Measurements from ENCODE around the gene FES. TPM values are rescaled to one million over a fixed set of nuclear protein-coding genes. Genes with fewer than 3 reads are reported as not detected.

Gene FES
- polyA plus RNA-seq, 1 donor from 2014 or later = 7.7 TPM

- H3K4me1 Mint-ChIP-seq = peaks cover 28 to 30% (median 29%) of the 10 kb centered on the region in 3 donors
- peak overlapping the region; percentile 88 to 100 (median 100) for H3K4me3 Mint-ChIP-seq
- H3K36me3 Mint-ChIP-seq = peaks cover 2% of the 10 kb centered on the region
- H3K27ac Mint-ChIP-seq = peak overlapping the region; percentile 98 to 99 (median 99)
- no peaks in the 10 kb centered on the region for H3K9me3 Mint-ChIP-seq
- no peaks in the 10 kb centered on the region for H3K27me3 Mint-ChIP-seq
Observed at GRCh38 chr15:90929246-90930019, 45.1 kb downstream of the FES start.

GRCh38 chr15:90930861-90931574 is 46.7 kb downstream of the FES start:
- H3K9me3 Mint-ChIP-seq = no peaks in the 10 kb centered on the region
- peak overlapping the region; percentile 97 to 100 (median 100) for H3K4me3 Mint-ChIP-seq
- peak overlapping the region; percentile 99 for H3K27ac Mint-ChIP-seq
- no peaks in the 10 kb centered on the region for H3K36me3 Mint-ChIP-seq
- H3K4me1 Mint-ChIP-seq = peaks cover 27 to 34% (median 31%) of the 10 kb centered on the region in 3 donors
- H3K27me3 Mint-ChIP-seq = no peaks in the 10 kb centered on the region

- peak overlapping the region; percentile 97 to 100 (median 100) for H3K4me3 Mint-ChIP-seq
- H3K4me1 Mint-ChIP-seq = peaks cover 32 to 39% (median 36%) of the 10 kb centered on the region in 3 donors
- peak overlapping the region; percentile 99 for H3K27ac Mint-ChIP-seq
- H3K36me3 Mint-ChIP-seq = no peaks in the 10 kb centered on the region
- H3K27me3 Mint-ChIP-seq = no peaks in the 10 kb centered on the region
- H3K9me3 Mint-ChIP-seq = no peaks in the 10 kb centered on the region
Observed at GRCh38 chr15:90931575-90931827, 47.2 kb downstream of the FES start.

DNA sequence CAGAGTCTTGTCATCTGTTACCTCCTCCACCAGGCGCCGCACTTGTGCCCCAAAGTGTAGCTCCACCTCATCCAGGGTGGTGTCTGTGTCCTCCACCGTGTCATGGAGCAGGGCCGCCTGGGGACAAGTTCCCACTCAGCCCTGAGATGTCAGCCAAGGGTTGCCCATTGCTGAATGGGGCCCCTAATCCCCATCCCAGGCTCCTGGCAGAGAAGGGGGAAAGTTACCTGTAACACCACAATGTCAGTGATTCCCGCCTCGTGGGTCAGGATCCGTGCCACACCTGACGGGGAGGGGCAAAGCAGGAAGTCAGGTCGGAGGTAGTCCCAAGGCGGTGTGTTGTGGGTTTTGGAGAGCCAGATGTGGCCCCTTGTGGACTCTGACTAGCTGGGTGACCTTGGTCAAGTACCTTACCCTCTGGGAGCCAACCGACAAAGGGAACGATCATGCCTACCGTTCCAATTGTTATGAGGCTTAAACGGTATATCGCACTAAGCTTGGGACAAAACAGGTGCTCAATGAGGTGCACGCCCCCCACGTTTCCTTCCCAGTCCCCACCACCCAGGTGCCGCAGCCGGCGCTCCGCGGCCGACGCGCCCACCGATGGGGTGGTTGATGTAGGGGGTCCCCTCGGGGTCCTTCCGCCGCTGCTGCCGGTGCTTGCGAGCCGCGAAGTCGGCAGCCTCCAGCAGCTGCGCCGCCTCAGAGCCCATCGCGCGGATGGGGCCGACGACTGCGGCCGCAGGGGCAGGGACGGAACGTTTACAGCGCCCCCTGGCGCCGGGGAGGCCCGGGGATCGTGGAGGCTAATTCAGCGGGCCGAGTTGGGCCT is 47.7 kb downstream of the FES start, which contains the start of gene HDDC3:
HDDC3 (minus strand) TSS at position 722 of the 832 bp plus-strand sequence; CDS start at position 713, 9 bp downstream.
- Mint-ChIP-seq H3K27ac (peak within 1 kb of the TSS; percentile 99), H3K4me3 (peak within 1 kb of the TSS; percentile 97 to 100 (median 100)), H3K27me3 (no peaks in the 10 kb centered on the region), H3K36me3 (no peaks in the 10 kb centered on the region), H3K4me1 (peaks cover 35 to 42% (median 39%) of the 10 kb centered on the region in 3 donors), H3K9me3 (no peaks in the 10 kb centered on the region)

- Mint-ChIP-seq H3K4me1 (peaks cover 35 to 42% (median 39%) of the 10 kb centered on the region in 3 donors), H3K36me3 (no peaks in the 10 kb centered on the region)
Observed at GRCh38 chr15:90932660-90932991, 48.3 kb downstream of the FES start.

DNA sequence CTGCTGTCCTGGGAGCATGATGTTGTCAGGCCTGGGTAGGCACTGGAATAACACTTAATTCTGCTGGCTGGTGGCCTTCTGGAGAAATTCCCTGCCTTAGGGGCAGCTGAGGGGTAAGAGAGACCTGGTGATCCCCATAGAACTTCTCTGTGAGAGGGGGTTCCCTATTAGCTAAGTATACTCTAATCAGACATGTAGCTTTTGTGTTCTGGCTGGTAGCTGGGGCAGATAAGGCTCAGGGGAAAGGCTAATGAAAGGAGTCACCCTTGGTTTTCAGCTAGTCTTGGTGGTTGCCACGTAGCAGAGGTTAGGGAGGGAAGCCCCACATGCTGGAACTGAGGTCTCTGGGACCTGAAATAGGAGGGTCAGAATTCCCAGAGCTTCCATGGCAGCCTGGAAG is 49.0 kb downstream of the FES start:
- Mint-ChIP-seq H3K27ac (peak overlapping the region in 2 of 3 donors; percentile 31 to 69), H3K9me3 (no peaks in the 10 kb centered on the region), H3K36me3 (no peaks in the 10 kb centered on the region), H3K4me3 (peak overlapping the region; percentile 16 to 100 (median 80)), H3K27me3 (no peaks in the 10 kb centered on the region), H3K4me1 (peaks cover 35 to 42% (median 39%) of the 10 kb centered on the region in 3 donors)

More at GRCh38 chr15:90932660-90932991, 48.3 kb downstream of the FES start:
- H3K9me3 Mint-ChIP-seq = no peaks in the 10 kb centered on the region
- peak overlapping the region; percentile 99 for H3K27ac Mint-ChIP-seq
- H3K4me3 Mint-ChIP-seq = peak overlapping the region; percentile 81 to 100 (median 98)
- H3K27me3 Mint-ChIP-seq = no peaks in the 10 kb centered on the region

GRCh38 chr15:90934256-90934948 is 50.1 kb downstream of the FES start:
- H3K4me3 Mint-ChIP-seq = peak overlapping the region; percentile 87 to 97 (median 94)
- H3K4me1 Mint-ChIP-seq = peaks cover 32 to 40% (median 33%) of the 10 kb centered on the region in 3 donors
- peak overlapping the region; percentile 11 to 98 (median 91) for H3K27ac Mint-ChIP-seq
- no peaks in the 10 kb centered on the region for H3K36me3 Mint-ChIP-seq
- no peaks in the 10 kb centered on the region for H3K27me3 Mint-ChIP-seq
- no peaks in the 10 kb centered on the region for H3K9me3 Mint-ChIP-seq

- Mint-ChIP-seq H3K36me3 (no peaks in the 10 kb centered on the region), H3K4me1 (peaks cover 25 to 33% (median 29%) of the 10 kb centered on the region in 3 donors)
Observed at GRCh38 chr15:90934949-90935751, 50.8 kb downstream of the FES start, which contains the start of gene UNC45A. Gene UNC45A (plus strand): TSS chr15:90935285. CDS start chr15:90935325, 40 bp downstream.

GRCh38 chr15:90936823-90937222 is 52.5 kb downstream of the FES start:
- no peaks in the 10 kb centered on the region for H3K27me3 Mint-ChIP-seq
- H3K27ac Mint-ChIP-seq = peak overlapping the region in 2 of 3 donors; percentile 36 to 85
- no peaks in the 10 kb centered on the region for H3K9me3 Mint-ChIP-seq
- H3K4me1 Mint-ChIP-seq = peaks cover 18 to 20% (median 20%) of the 10 kb centered on the region in 3 donors
- peak overlapping the region; percentile 87 to 97 (median 94) for H3K4me3 Mint-ChIP-seq
- H3K36me3 Mint-ChIP-seq = no peaks in the 10 kb centered on the region

More at GRCh38 chr15:90934949-90935751, 50.8 kb downstream of the FES start, which contains the start of gene UNC45A:
- Mint-ChIP-seq H3K9me3 (no peaks in the 10 kb centered on the region), H3K27me3 (no peaks in the 10 kb centered on the region), H3K27ac (peak within 1 kb of the TSS; percentile 85 to 98 (median 91)), H3K4me3 (peak within 1 kb of the TSS; percentile 87 to 97 (median 94))

DNA sequence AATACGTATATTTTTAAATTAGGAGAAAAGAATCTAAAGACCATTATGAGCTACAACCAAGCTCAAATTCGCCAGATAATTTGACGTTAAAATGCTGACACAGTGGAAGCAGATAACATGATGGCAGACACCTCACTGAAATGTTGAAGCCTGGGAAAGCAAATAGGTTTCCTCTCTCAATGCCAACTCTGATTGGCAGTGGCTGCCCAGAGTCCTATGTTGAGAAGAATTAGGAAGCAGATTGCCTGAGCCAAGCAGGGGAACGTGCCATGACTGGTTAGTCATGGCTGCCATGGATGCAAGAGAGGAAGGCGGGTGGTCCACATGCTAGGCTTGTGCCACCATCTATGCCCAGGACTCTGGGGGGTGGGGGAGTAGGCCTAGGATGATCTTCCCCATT is 54.0 kb downstream of the FES start:
- Mint-ChIP-seq H3K9me3 (no peaks in the 10 kb centered on the region), H3K36me3 (no peaks in the 10 kb centered on the region), H3K4me3 (no peak overlapping the region), H3K4me1 (peaks cover 14 to 16% (median 15%) of the 10 kb centered on the region in 3 donors), H3K27ac (no peak overlapping the region), H3K27me3 (no peaks in the 10 kb centered on the region)

DNA sequence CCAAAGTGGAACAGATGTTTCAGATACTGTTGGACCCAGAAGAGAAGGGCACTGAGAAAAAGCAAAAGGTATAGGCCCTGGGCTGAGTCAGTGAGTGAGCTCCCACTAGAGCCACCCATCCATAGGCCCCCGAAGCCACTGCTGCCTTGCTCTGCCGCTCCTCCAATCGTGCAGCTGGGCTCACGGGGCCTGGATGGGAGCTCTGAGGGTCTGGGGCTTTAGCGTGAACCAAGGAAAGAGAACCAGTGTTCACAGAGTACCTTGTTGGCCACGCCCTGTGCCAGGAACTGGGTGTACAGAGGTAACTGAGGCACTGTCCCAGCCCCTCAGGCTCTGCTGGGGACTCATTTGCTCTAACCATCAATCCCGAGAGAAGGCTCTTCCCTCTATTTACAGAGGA is 55.5 kb downstream of the FES start:
- peak overlapping the region in 1 of 4 donors; percentile 43 for H3K4me3 Mint-ChIP-seq
- peaks cover 9 to 12% (median 11%) of the 10 kb centered on the region in 3 donors for H3K4me1 Mint-ChIP-seq
- H3K27ac Mint-ChIP-seq = no peak overlapping the region
- no peaks in the 10 kb centered on the region for H3K27me3 Mint-ChIP-seq
- H3K36me3 Mint-ChIP-seq = no peaks in the 10 kb centered on the region
- no peaks in the 10 kb centered on the region for H3K9me3 Mint-ChIP-seq

- H3K27me3 Mint-ChIP-seq = no peaks in the 10 kb centered on the region
- H3K27ac Mint-ChIP-seq = no peak overlapping the region
- no peaks in the 10 kb centered on the region for H3K9me3 Mint-ChIP-seq
- no peak overlapping the region for H3K4me3 Mint-ChIP-seq
- H3K36me3 Mint-ChIP-seq = no peaks in the 10 kb centered on the region
- peaks cover 7 to 8% (median 8%) of the 10 kb centered on the region in 3 donors for H3K4me1 Mint-ChIP-seq
Observed at GRCh38 chr15:90941038-90941437, 56.7 kb downstream of the FES start.

DNA sequence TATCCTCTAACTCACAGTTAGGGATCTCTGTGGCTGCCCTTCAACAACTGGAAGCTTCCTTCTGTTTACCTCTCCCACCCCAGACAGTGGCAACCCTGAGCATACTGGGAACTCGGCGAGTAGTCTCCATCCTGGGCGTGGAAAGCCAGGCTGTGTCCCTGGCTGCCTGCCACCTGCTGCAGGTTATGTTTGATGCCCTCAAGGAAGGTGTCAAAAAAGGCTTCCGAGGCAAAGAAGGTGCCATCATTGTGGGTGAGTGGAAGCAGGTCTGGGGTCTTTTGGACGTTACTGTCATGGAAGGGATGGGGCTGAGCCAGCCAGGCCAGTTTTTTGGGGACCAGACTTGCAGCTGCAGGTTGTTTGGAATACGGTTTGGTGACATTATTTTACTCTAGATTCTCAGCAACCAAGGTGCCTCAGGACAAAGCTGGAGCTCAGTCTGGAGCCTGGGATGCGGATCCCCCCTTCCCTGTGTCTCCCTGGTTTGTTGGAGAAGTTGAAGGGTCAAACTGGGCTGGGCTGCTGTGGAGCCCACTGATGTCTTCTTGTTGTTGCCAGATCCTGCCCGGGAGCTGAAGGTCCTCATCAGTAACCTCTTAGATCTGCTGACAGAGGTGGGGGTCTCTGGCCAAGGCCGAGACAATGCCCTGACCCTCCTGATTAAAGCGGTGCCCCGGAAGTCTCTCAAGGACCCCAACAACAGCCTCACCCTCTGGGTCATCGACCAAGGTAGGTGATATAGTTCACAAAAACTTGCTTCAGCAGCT is 58.2 kb downstream of the FES start:
- Mint-ChIP-seq H3K4me1 (no peaks in the 10 kb centered on the region), H3K27me3 (no peaks in the 10 kb centered on the region), H3K9me3 (no peaks in the 10 kb centered on the region), H3K4me3 (no peak overlapping the region), H3K36me3 (no peaks in the 10 kb centered on the region), H3K27ac (peak overlapping the region in 1 of 3 donors; percentile 43)
